ENCODE data around the gene PAPOLA.

DNA sequence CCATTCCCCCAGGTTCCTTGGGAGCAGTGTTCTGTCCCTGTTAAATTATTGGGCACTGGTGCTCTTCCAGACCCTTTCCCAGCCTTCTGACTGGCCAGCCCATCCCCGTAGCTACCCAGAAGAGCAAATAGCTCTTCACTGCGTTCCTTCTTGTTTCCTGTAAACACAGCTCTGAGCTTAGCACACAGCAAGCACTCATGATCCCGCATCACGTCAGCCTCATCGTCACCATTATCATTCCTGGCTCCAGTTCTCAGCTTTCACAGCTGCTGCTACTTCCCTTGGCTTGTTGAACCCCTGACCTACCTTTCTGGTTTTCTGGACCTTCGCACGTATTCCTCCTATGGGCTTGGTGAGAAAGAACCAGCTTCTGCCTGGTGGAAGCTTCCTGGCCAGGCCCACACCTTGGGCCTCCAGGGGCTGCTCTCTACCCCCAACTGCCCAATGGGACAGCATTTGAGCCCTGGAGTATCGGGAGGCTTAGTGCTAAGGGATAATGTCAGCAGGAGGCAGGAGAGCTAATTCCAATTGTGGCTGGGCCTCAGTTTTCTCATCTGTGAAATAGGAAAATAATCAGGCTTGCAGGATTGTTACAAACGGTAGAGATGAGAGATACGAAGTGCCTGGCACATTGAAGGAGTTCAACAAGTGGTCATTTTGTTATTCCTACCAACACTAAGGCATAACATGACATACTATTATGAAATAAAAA, 22.6 kb upstream of the PAPOLA start:
- TF ChIP-seq, protein P1, sequence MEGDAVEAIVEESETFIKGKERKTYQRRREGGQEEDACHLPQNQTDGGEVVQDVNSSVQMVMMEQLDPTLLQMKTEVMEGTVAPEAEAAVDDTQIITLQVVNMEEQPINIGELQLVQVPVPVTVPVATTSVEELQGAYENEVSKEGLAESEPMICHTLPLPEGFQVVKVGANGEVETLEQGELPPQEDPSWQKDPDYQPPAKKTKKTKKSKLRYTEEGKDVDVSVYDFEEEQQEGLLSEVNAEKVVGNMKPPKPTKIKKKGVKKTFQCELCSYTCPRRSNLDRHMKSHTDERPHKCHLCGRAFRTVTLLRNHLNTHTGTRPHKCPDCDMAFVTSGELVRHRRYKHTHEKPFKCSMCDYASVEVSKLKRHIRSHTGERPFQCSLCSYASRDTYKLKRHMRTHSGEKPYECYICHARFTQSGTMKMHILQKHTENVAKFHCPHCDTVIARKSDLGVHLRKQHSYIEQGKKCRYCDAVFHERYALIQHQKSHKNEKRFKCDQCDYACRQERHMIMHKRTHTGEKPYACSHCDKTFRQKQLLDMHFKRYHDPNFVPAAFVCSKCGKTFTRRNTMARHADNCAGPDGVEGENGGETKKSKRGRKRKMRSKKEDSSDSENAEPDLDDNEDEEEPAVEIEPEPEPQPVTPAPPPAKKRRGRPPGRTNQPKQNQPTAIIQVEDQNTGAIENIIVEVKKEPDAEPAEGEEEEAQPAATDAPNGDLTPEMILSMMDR (IDR thresholded peaks at IDR 0.05; ENCODE audit: poor library complexity), result no peak
- TF ChIP-seq EZH2 (IDR thresholded peaks at IDR 0.05; ENCODE audit: borderline replicate concordance), result no peak
